Bronchial epithelial cell (primary cell): ENCODE data around the gene JPH2. TPM values are rescaled to one million over a fixed set of nuclear protein-coding genes. Genes with fewer than 3 reads are reported as not detected.

ENCODE experiments used
- DNase-seq: peaks from one replicate; pipeline ENCODE4 v3.0.0-alpha.2; 2010; ENCODE audit warnings: low read depth
- FAIRE-seq: peaks from 2 replicates; lab custom pipeline; 2011; peaks lifted over from hg19 to GRCh38; lab: Jason Lieb, UNC
- H3K27me3 ChIP-seq: 2 replicates; pipeline ENCODE4 v1.5.1; 2011; ENCODE audit warnings: low read length; ENCODE audit not compliant: control insufficient read depth, insufficient read depth
- H3K36me3 ChIP-seq: 2 replicates; pipeline ENCODE4 v1.5.1; 2011; ENCODE audit warnings: low read length; ENCODE audit not compliant: control insufficient read depth, insufficient read depth
- H3K4me3 ChIP-seq: 2 replicates; pipeline ENCODE4 v1.5.1; 2011; ENCODE audit warnings: mild to moderate bottlenecking, low read depth, low read length, control low read depth
- total RNA-seq: library from RNA; depleted of rRNA; stranded (reverse); fragments of >200 nt; gene quantifications from 2 replicates; pipeline ENCODE4 v1.2.1, GENCODE V29; 2014
- TF ChIP-seq, protein P1 (sequence below): IDR thresholded peaks from 2 replicates; pipeline ENCODE4 v1.5.1; 2011; ENCODE audit warnings: mild to moderate bottlenecking, moderate library complexity, low read length, control low read depth, inconsistent platforms; ENCODE audit not compliant: insufficient read depth, severe bottlenecking

Gene JPH2
- total RNA-seq, 1 donor from 2014 or later = under 0.01 TPM

DNA sequence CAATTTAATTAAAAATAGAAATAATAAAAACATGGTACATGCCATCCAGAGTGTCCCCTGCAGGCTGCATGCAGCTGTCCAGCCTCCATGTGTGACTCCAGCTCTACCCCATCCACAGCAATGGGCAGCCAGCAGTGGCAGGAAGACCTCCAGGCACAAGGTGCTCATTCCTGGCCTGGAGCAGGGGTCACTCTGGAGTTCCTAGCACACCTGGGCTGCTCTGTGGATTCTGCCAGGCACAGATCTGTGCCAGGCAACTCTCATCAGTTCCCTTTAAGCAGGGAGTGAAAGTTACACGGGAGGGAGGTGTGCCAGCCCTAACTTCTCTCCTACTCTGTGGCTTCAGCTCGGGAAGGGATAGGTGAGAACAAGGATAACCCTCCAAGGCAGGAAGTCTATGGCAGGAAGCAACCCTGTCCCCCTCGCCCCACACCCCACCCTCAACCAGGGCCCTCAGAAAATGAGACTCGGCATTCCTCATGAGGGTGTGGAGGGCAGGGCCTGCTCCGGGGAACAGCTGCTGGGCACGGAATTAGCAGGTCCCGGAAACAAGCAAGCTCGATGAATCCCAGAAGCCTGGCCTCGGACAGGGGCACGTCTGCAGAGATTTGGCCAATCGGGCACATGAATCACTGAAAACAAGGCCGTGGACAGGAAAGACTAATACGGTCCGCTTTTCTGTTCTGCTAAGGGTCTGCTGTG lies 10.0 kb downstream of the JPH2 start:
- FAIRE-seq = no peak
- TF ChIP-seq, protein P1, sequence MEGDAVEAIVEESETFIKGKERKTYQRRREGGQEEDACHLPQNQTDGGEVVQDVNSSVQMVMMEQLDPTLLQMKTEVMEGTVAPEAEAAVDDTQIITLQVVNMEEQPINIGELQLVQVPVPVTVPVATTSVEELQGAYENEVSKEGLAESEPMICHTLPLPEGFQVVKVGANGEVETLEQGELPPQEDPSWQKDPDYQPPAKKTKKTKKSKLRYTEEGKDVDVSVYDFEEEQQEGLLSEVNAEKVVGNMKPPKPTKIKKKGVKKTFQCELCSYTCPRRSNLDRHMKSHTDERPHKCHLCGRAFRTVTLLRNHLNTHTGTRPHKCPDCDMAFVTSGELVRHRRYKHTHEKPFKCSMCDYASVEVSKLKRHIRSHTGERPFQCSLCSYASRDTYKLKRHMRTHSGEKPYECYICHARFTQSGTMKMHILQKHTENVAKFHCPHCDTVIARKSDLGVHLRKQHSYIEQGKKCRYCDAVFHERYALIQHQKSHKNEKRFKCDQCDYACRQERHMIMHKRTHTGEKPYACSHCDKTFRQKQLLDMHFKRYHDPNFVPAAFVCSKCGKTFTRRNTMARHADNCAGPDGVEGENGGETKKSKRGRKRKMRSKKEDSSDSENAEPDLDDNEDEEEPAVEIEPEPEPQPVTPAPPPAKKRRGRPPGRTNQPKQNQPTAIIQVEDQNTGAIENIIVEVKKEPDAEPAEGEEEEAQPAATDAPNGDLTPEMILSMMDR = no peak
- no peaks in the 10 kb centered on the region for H3K27me3 ChIP-seq
- DNase-seq = no peak
- no peaks in the 10 kb centered on the region for H3K36me3 ChIP-seq
- no peak overlapping the region for H3K4me3 ChIP-seq

DNA sequence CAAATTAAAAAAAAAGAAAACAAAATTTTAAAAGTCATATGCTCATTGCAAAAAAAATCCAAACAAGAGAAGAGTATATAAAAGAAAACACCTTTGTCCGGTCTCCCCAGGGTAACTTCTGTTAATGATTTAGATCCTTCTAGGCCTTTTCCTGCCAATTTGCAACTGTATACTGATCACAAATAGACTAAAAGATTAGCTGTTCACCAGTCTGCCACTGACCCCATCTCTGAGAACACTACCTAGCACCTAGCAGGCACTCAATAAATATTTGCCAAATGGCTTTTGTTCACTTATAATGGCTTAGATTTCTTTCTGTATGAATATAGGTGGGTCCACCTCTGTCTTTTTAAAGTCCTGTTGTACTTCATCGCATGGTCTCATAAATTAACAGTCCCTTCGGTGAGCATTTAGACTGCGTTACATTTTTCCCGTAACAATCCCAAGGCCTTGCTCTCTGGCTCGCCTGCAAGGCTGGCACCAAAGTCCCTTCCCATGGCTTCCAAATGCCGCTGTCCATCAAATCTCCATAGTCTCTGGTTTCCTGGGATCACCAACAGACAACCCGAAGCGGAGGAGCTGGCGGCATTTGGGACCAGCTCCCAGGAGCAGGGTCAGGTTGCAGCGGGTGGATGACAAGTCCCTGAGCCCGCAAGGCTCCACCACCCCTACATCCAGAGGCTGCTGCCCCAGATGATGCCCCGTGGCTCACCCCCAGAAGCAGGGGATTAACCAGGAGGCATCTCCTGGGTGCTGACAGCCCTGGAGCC lies 11.8 kb downstream of the JPH2 start:
- DNase-seq (no peak), FAIRE-seq (no peak)
- H3K36me3 ChIP-seq = no peaks in the 10 kb centered on the region
- no peak overlapping the region for H3K4me3 ChIP-seq
- peaks cover 1% of the 10 kb centered on the region for H3K27me3 ChIP-seq
- TF ChIP-seq, protein P1 = no peak

DNA sequence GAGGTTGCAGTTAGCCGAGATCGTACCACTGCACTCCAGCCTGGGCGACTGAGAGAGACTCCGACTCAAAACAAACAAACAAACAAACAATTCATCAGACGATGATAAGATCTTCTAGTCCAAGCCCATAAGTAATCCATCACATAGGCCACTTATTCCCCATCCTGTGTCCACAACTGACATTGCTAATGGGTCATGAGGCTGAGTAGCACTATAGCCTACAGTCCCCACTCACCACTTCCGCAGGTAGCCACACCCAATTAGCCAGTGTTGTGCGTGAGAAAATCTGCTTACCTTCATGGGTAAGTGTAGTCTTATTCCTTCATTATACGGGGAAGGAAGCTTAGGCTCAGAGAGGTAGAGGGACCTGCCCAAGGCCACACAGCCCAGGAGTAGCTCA lies 13.1 kb downstream of the JPH2 start:
- TF ChIP-seq, protein P1 = no peak
- no peak for DNase-seq
- Histone ChIP-seq H3K36me3 (no peaks in the 10 kb centered on the region), H3K4me3 (no peak overlapping the region), H3K27me3 (peaks cover 1% of the 10 kb centered on the region)
- FAIRE-seq = no peak

DNA sequence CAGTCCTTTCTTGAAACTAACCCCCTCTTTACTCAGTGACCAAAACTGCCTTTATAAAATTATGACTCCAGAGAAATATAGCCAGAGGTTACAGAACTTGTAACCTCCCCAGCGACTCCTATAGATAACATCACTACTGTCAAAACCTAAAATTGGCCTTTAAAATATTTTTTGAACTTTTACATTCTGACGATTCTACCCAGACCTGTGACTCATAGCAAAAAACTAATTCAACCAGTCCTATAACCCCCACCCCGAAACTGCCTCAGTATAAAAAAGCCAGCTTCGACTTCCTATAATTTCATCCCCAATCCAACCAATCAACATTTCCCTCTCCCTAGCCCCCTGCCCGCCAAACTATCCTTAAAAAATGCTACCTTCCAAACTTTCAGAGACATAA lies 13.9 kb downstream of the JPH2 start:
- Histone ChIP-seq H3K4me3 (no peak overlapping the region), H3K36me3 (no peaks in the 10 kb centered on the region), H3K27me3 (peaks cover 1% of the 10 kb centered on the region)
- no peak for DNase-seq
- TF ChIP-seq, protein P1 = no peak
- FAIRE-seq = no peak

DNA sequence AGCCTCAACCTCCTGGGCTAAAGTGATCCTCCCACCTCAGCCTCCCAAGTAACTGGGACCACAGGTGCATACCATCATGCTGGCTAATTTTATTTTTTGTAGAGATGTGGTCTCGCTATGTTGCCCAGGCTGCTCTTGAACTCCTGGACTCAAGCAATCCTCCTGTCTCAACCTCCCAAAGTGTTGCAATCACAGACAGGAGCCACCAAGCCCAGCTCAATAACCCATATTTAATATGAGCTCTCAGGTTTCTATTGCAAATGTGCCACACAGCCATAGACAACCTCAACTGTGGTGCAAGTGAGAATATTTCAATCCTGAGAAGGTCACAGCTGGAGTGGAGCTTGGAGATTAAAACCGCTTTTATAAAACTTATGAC lies 14.4 kb downstream of the JPH2 start:
- peaks cover 1% of the 10 kb centered on the region for H3K27me3 ChIP-seq
- no peak for FAIRE-seq
- H3K36me3 ChIP-seq = no peaks in the 10 kb centered on the region
- TF ChIP-seq, protein P1 = no peak
- no peak overlapping the region for H3K4me3 ChIP-seq
- no peak for DNase-seq
